Astrocyte of the cerebellum (primary cell): ENCODE measurements around the gene CACNA2D1.

Source experiments
- DNase-seq: peaks from one replicate; pipeline ENCODE4 v3.0.0-alpha.2; 2011; ENCODE audit warnings: low read depth
- H3K4me3 ChIP-seq: 2 replicates; pipeline ENCODE4 v1.5.1; 2011; ENCODE audit warnings: mild to moderate bottlenecking, low read depth, low read length, moderate library complexity
- CTCF ChIP-seq: IDR thresholded peaks from 2 replicates; pipeline ENCODE4 v1.5.1; 2012; ENCODE audit warnings: low read length, low read depth, moderate library complexity, mild to moderate bottlenecking; ENCODE audit errors: missing control alignments
- in situ Hi-C: cut with HindIII; loops from 2 replicates; pipeline ENCODE4 v1.10.0; 2017; ENCODE audit warnings: low sequenced_read_pairs

The CACNA2D1 gene

DNA sequence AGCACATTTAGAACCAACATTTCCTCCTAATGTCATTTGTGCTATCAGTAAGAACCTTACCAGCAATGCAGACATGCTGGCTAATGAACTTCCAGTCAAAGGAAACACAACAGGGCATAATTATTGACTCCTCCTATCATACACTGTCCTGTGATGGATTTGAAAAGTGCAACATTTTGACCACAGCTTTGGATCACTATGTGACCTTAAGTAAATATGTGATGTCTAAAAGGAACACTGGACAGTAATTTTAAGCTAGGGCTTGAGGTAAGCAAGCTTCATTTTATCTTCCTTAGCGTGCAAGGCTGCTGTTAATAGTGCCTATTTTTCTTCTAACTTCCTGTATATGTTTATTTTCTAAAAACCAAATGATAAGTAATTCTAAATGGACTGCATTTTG, 433.2 kb downstream of the CACNA2D1 start:
- TF ChIP-seq CTCF: no peak
- in situ Hi-C loops: loop anchor here (25.0 kb wide), 1 partner anchor 498 kb away; no protein-coding TSS in a partner anchor

GRCh38 chr7:82007315-82007714, 436.3 kb downstream of the CACNA2D1 start:
- in situ Hi-C loops: loop anchor here (25.0 kb wide), 1 partner anchor 495 kb away; no protein-coding TSS in a partner anchor
- H3K4me3 ChIP-seq: no peak overlapping the region
- no peak for DNase-seq
- TF ChIP-seq CTCF: no peak

More for the DNA sequence above, 433.2 kb downstream of the CACNA2D1 start:
- DNase-seq: no peak
- H3K4me3 ChIP-seq: no peak overlapping the region

DNA sequence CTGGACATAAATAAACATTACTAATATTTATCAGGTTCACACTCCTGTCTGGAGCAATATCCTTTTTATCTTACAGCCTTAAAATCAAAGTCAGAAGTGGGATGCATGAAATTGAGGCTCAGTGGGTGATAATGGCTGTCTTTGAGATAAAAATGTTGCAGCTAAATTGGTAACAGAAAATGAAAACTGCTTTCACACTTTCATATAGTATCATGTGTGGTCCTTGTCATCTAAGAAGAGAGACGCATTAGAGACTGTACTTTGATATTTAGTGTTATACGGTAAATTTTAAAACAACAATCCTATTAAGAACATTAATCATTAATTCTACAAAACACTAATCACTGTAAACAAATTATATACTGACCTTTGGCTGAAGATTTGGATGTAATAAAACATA, 438.5 kb downstream of the CACNA2D1 start:
- no peak for DNase-seq
- in situ Hi-C loops: loop anchor here (25.0 kb wide), 1 partner anchor 493 kb away; no protein-coding TSS in a partner anchor
- no peak overlapping the region for H3K4me3 ChIP-seq
- TF ChIP-seq CTCF: no peak

- TF ChIP-seq CTCF: no peak
Observed at GRCh38 chr7:81993186-81993585, 450.4 kb downstream of the CACNA2D1 start.

GRCh38 chr7:81990395-81990794, 453.2 kb downstream of the CACNA2D1 start:
- TF ChIP-seq CTCF: no peak
- no peak overlapping the region for H3K4me3 ChIP-seq
- DNase-seq: no peak
- in situ Hi-C loops: no loop called here

More at GRCh38 chr7:81993186-81993585, 450.4 kb downstream of the CACNA2D1 start:
- H3K4me3 ChIP-seq: no peak overlapping the region
- no peak for DNase-seq
- in situ Hi-C loops: no loop called here

- DNase-seq: no peak
- in situ Hi-C loops: no loop called here
- TF ChIP-seq CTCF: no peak
- no peak overlapping the region for H3K4me3 ChIP-seq
Observed at GRCh38 chr7:81986723-81987470, 456.7 kb downstream of the CACNA2D1 start.
